ENCODE data around the gene SMC3. TPM values are rescaled to one million over a fixed set of nuclear protein-coding genes. Genes with fewer than 3 reads are reported as not detected.

Gene SMC3
- 20.9 TPM for total RNA-seq
- long read RNA-seq, full-length matches to known transcripts = 49 of 56 reads
- long read RNA-seq, partial matches to known transcripts = 6 of 56 reads
- long read RNA-seq, other reads (novel, unspliced or antisense) = 1 of 56 reads

DNA sequence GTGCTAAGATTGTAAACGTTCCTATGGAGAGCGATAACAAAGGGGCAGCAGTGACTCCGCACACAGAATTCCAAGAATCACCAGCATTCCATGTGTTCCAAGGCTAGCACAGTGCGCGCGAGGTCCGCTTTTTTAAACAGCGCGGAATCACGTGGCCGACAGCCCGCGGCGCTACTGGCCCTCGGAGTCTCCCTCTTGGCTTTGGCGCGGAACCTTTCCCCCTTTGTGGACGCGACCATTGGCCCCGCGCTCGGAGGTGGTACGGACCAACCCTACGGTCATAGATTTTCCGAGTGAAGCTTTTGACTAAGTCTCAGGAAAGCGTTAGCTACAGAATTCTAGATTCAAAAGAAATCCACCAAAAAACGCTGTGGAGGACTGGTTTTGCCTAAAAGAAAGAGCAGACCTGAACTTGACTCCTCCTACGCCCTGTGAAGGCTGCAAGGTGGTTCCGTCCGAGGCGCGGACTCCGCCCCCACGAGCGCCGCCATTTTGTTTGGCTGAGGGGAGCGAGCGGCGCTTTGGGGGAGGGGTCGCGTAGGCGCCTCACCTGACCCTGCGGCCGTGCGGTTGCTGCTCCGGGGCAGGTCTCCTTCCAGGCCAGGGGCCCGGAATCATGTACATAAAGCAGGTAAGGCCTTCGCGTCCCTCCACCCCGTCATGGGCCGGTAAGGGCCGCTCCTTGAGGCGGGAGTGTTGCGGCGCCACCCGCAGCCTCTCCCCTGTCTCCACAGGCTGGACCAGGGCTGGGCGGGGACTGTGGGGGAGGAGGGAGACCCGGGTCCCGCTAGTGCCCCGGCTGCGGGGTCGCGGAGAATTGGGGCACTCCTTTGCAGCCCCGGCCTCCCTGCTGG lies at the start of gene SMC3:
SMC3 (plus strand) TSS at position 495 of the 854 bp plus-strand sequence; CDS start at position 617, 122 bp downstream.
- TF ChIP-seq, protein P1, sequence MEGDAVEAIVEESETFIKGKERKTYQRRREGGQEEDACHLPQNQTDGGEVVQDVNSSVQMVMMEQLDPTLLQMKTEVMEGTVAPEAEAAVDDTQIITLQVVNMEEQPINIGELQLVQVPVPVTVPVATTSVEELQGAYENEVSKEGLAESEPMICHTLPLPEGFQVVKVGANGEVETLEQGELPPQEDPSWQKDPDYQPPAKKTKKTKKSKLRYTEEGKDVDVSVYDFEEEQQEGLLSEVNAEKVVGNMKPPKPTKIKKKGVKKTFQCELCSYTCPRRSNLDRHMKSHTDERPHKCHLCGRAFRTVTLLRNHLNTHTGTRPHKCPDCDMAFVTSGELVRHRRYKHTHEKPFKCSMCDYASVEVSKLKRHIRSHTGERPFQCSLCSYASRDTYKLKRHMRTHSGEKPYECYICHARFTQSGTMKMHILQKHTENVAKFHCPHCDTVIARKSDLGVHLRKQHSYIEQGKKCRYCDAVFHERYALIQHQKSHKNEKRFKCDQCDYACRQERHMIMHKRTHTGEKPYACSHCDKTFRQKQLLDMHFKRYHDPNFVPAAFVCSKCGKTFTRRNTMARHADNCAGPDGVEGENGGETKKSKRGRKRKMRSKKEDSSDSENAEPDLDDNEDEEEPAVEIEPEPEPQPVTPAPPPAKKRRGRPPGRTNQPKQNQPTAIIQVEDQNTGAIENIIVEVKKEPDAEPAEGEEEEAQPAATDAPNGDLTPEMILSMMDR (IDR thresholded peaks at IDR 0.05; ENCODE audit: borderline replicate concordance) = no peak
- Histone ChIP-seq H3K4me3 (peak within 1 kb of the TSS; percentile 98), H3K27me3 (ENCODE audit: low read depth) (peaks cover 6% of the 10 kb centered on the region), H3K4me1 (peaks cover 57% of the 10 kb centered on the region), H3K36me3 (no peaks in the 10 kb centered on the region), H3K9me3 (replicated peaks) (no peaks in the 10 kb centered on the region), H3K27ac (replicated peaks) (peak within 1 kb of the TSS; percentile 94)
- intact Hi-C loops (cut with micrococcal nuclease) = no loop called here
- DNase-seq = peak; percentile 92

- Histone ChIP-seq H3K27me3 (ENCODE audit: low read depth) (no peaks in the 10 kb centered on the region), H3K4me3 (no peak overlapping the region), H3K27ac (replicated peaks) (no peak overlapping the region), H3K36me3 (no peaks in the 10 kb centered on the region), H3K9me3 (replicated peaks) (no peaks in the 10 kb centered on the region), H3K4me1 (no peaks in the 10 kb centered on the region)
- intact Hi-C loops (cut with micrococcal nuclease) = no loop called here
- TF ChIP-seq, protein P1 (IDR thresholded peaks at IDR 0.05; ENCODE audit: borderline replicate concordance) = no peak
- DNase-seq = no peak
Observed at GRCh38 chr10:110522365-110522988, 45.0 kb upstream of the SMC3 start.

DNA sequence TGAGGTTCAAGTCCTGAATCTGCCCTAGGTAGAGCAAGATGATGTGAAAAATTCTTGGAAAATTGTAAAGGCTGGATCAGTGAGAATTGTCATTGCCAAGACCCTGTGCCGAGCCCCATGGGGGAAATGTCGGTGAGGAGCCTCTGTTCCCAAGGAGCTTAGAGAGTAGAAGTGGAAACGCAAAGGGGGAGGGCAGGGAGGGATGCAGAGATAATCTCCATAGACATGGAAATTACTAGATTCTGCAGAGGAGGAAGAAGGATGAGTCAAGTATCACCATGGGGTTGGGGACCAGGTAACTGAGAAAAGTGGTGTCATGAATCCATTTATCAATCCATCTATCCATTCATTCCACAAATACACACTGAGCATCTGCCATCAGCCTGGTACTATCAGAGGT lies 43.8 kb upstream of the SMC3 start:
- Histone ChIP-seq H3K27ac (replicated peaks) (no peak overlapping the region), H3K36me3 (no peaks in the 10 kb centered on the region), H3K4me3 (no peak overlapping the region), H3K9me3 (replicated peaks) (no peaks in the 10 kb centered on the region), H3K4me1 (no peaks in the 10 kb centered on the region), H3K27me3 (ENCODE audit: low read depth) (no peaks in the 10 kb centered on the region)
- TF ChIP-seq, protein P1 (IDR thresholded peaks at IDR 0.05; ENCODE audit: borderline replicate concordance) = no peak
- DNase-seq = no peak
- intact Hi-C loops (cut with micrococcal nuclease) = no loop called here

- Histone ChIP-seq H3K36me3 (no peaks in the 10 kb centered on the region), H3K9me3 (replicated peaks) (no peaks in the 10 kb centered on the region), H3K27me3 (ENCODE audit: low read depth) (no peaks in the 10 kb centered on the region), H3K4me1 (no peaks in the 10 kb centered on the region), H3K4me3 (no peak overlapping the region), H3K27ac (replicated peaks) (no peak overlapping the region)
- no peak for DNase-seq
- intact Hi-C loops (cut with micrococcal nuclease) = no loop called here
- TF ChIP-seq, protein P1 (IDR thresholded peaks at IDR 0.05; ENCODE audit: borderline replicate concordance) = no peak
Observed at GRCh38 chr10:110524179-110524858, 43.2 kb upstream of the SMC3 start.

DNA sequence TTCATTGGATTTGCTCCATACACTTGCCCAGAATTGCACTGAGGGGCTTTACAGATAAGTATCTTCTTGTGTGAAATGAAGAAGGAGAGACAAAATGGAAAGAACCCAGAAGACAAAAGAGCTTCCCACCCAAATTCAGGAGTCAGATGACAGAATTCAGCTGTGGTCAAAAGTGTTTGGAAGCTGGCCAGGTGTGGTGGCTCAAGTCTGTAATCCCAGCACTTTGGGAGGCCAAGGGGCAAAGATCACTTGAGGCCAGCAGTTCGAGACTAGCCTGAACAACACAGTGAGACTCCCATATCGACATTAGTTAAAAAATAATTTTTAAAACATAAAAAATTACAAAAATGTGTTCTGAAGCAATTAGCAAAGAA lies 42.6 kb upstream of the SMC3 start:
- H3K4me1 ChIP-seq = peaks cover under 1% of the 10 kb centered on the region
- TF ChIP-seq, protein P1 (IDR thresholded peaks at IDR 0.05; ENCODE audit: borderline replicate concordance) = no peak
- no peak overlapping the region for H3K27ac ChIP-seq (replicated peaks)
- intact Hi-C loops (cut with micrococcal nuclease) = no loop called here
- H3K9me3 ChIP-seq (replicated peaks) = no peaks in the 10 kb centered on the region
- no peaks in the 10 kb centered on the region for H3K27me3 ChIP-seq (ENCODE audit: low read depth)
- no peak overlapping the region for H3K4me3 ChIP-seq
- DNase-seq = no peak
- H3K36me3 ChIP-seq = no peaks in the 10 kb centered on the region
